K562 (cell line): Measurements from ENCODE around the gene PARP9. TPM values are rescaled to one million over a fixed set of nuclear protein-coding genes. Genes with fewer than 3 reads are reported as not detected.

Experiments used
- ARNT ChIP-seq, 2 experiments: fragments of 450-650 bp; IDR thresholded peaks; 2 replicates each; pipeline ENCODE4 v1.6.1; 2016; ENCODE audit warnings: mild to moderate bottlenecking in 1 of 2
- ASH1L ChIP-seq: fragments of 450-650 bp; IDR thresholded peaks from 2 replicates; pipeline ENCODE4 v1.6.1; 2018; ENCODE audit warnings: borderline replicate concordance, mild to moderate bottlenecking, low read depth; ENCODE audit not compliant: partially characterized antibody
- BRCA1 ChIP-seq, 2 experiments: fragments of 450-650 bp in 1 of 2; sonication (generic) in 1 of 2; formaldehyde crosslinking in 1 of 2; IDR thresholded peaks; 2 replicates each; pipeline versions ENCODE4 v1.5.0 to v1.6.1; 2017 to 2020; ENCODE audit warnings: mild to moderate bottlenecking in 1 of 2, missing genetic modification reagents in 1 of 2
- EHMT2 ChIP-seq: fragments of 450-650 bp; IDR thresholded peaks from 2 replicates; pipeline ENCODE4 v1.6.1; 2018; ENCODE audit warnings: antibody characterized with exemption
- ILK ChIP-seq: fragments of 450-650 bp; IDR thresholded peaks from 2 replicates; pipeline ENCODE4 v1.6.1; 2016; ENCODE audit warnings: missing genetic modification characterization, low read depth, mild to moderate bottlenecking, missing compliant biosample characterization, moderate library complexity, borderline replicate concordance
- JUND ChIP-seq, 2 experiments: IDR thresholded peaks; 2 replicates in 1 of 2; 3 replicates in 1 of 2; pipeline ENCODE4 v1.6.1; 2011; ENCODE audit warnings: borderline replicate concordance in 2 of 2, low read depth in 2 of 2, low read length in 2 of 2, improper control_type of control experiment in 1 of 2, missing biosample characterization in 1 of 2, missing genetic modification characterization in 1 of 2, missing genetic modification reagents in 1 of 2
- KAT8 ChIP-seq: fragments of 450-650 bp; IDR thresholded peaks from 2 replicates; pipeline ENCODE4 v1.6.1; 2016; ENCODE audit warnings: low read depth, mild to moderate bottlenecking
- KDM1A ChIP-seq, 2 experiments: fragments of 450-650 bp; IDR thresholded peaks; 2 replicates each; pipeline ENCODE4 v1.6.1; 2016; ENCODE audit warnings: mild to moderate bottlenecking in 2 of 2
- KLF1 ChIP-seq: fragments of 450-650 bp; IDR thresholded peaks from 2 replicates; pipeline ENCODE4 v1.6.1; 2016; ENCODE audit warnings: missing genetic modification characterization, missing compliant biosample characterization
- KLF16 ChIP-seq: IDR thresholded peaks from 2 replicates; pipeline ENCODE4 v1.6.1; 2016; ENCODE audit warnings: antibody characterized with exemption
- MCM3 ChIP-seq: fragments of 450-650 bp; IDR thresholded peaks from 2 replicates; pipeline ENCODE4 v1.6.1; 2016
- MYBL2 ChIP-seq, 2 experiments: fragments of 450-650 bp in 1 of 2; sonication (generic) in 1 of 2; formaldehyde crosslinking in 1 of 2; IDR thresholded peaks; 2 replicates each; pipeline versions ENCODE4 v1.6.1 to v1.8.1; 2017 to 2022; ENCODE audit warnings: borderline replicate concordance in 1 of 2, inconsistent platforms in 1 of 2, low read depth in 1 of 2, mild to moderate bottlenecking in 1 of 2, missing genetic modification reagents in 1 of 2, moderate library complexity in 1 of 2
- NR2C1 ChIP-seq, 2 experiments: fragments of 450-650 bp; IDR thresholded peaks; 2 replicates each; pipeline ENCODE4 v1.6.1; 2017; ENCODE audit warnings: mild to moderate bottlenecking in 2 of 2, antibody characterized with exemption in 1 of 2, inconsistent platforms in 1 of 2, missing compliant biosample characterization in 1 of 2, missing genetic modification characterization in 1 of 2
- POLR2A ChIP-seq: fragments of 450-650 bp; conservative IDR thresholded peaks from 2 replicates; pipeline ENCODE4 v1.6.1; 2016
- RBFOX2 ChIP-seq: fragments of 200-400 bp; formaldehyde crosslinking; IDR thresholded peaks from 2 replicates; pipeline ENCODE4 v1.6.1; 2017; ENCODE audit warnings: low read depth, mild to moderate bottlenecking, low read length, moderate library complexity
- SPI1 ChIP-seq: IDR thresholded peaks from 2 replicates; pipeline ENCODE4 v1.6.1; 2011; ENCODE audit warnings: low read depth, low read length, control low read depth, borderline replicate concordance
- ZBTB17 ChIP-seq: fragments of 450-650 bp; formaldehyde crosslinking; IDR thresholded peaks from 2 replicates; pipeline ENCODE4 v1.4.0; 2020; ENCODE audit warnings: mild to moderate bottlenecking
- ZNF133 ChIP-seq: fragments of 250-450 bp; sonication (Bioruptor Pico); IDR thresholded peaks from 2 replicates; pipeline ENCODE4 v1.4.0; 2020; ENCODE audit warnings: mild to moderate bottlenecking
- ZNF174 ChIP-seq: fragments of 250-450 bp; sonication (Bioruptor Pico); IDR thresholded peaks from 2 replicates; pipeline ENCODE4 v1.4.0; 2020; ENCODE audit warnings: mild to moderate bottlenecking
- ZNF57 ChIP-seq: fragments of 450-650 bp; formaldehyde crosslinking; IDR thresholded peaks from 2 replicates; pipeline ENCODE4 v1.4.0; 2020; ENCODE audit warnings: mild to moderate bottlenecking, moderate library complexity
- ZNF785 ChIP-seq: fragments of 250-450 bp; sonication (Bioruptor Pico); IDR thresholded peaks from 2 replicates; pipeline ENCODE4 v1.4.0; 2020; ENCODE audit warnings: mild to moderate bottlenecking
- polyA plus RNA-seq, 8 experiments: library from polyadenylated mRNA; depleted of rRNA in 4 of 8; stranded (reverse) in 5 of 8; unstranded in 3 of 8; fragments of >200 nt; fragmentation: Nextera tagmentation in 2 of 8; fragmentation: Illumina TruSeq in 1 of 8; extraction: Ambion mirVana in 2 of 8; extraction: Trizol in 1 of 8; gene quantifications; 2 replicates each; pipeline versions ENCODE4 v1.2.1 to v1.2.3, GENCODE V29; 2011 to 2014; ENCODE audit warnings: inconsistent platforms in 1 of 8, missing spikeins in 1 of 8
- total RNA-seq, 7 experiments: library from RNA; depleted of rRNA in 6 of 7; stranded (reverse); fragments of >200 nt in 6 of 7; fragmentation: Illumina TruSeq in 2 of 7; extraction: Trizol in 2 of 7; gene quantifications; 2 replicates each; pipeline versions ENCODE4 v1.2.1 to v1.2.3, GENCODE V29; 2011 to 2021; ENCODE audit warnings: low replicate concordance in 1 of 7
- TF ChIP-seq, protein P1 (sequence below): fragments of 450-650 bp; formaldehyde crosslinking; IDR thresholded peaks from 2 replicates; pipeline ENCODE4 v1.4.0; 2020; ENCODE audit warnings: mild to moderate bottlenecking, moderate library complexity
- TF ChIP-seq, protein P2 (sequence below): fragments of 250-450 bp; sonication (Bioruptor Pico); IDR thresholded peaks from 2 replicates; pipeline ENCODE4 v1.4.0; 2020; ENCODE audit warnings: mild to moderate bottlenecking
- TF ChIP-seq, protein P3 (sequence below): fragments of 250-450 bp; sonication (Bioruptor Pico); IDR thresholded peaks from 2 replicates; pipeline ENCODE4 v1.9.0; 2021; ENCODE audit warnings: mild to moderate bottlenecking

The PARP9 gene
- total and polyA plus RNA-seq, 9 of the 15 experiments (the other 6 are each of a cell fraction or from before 2014, with no cell fraction given), result 2.1 to 4.8 (median 3.4) TPM

DNA sequence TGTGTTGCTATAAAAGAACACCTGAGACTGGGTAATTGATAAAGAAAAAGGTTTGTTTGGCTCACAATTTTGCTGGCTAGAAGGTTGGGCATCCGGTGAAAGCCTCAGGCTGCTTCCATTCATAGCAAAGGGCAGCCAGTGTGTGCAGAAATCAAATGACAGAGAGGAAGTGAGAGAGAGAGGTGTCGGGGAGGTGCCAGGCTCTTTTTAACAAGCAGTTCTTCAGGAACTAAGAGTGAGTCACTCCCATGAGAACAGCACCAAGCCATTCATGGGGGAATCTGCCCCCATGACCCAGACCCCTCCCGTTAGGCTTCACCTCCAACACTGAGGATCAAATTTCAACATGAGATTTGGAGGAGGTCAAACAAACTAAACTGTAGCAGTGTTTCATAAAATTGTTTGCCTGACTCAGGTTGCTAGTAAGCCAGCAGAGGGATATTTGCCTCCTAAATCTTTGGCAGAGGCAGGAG is 8.9 kb upstream of the PARP9 start (continued):
- TF ChIP-seq ZNF57 (no peak), ARNT (IDR thresholded peaks at IDR 0.05) (no peak), KDM1A (IDR thresholded peaks at IDR 0.05) (peak in 1 of 2 experiments; percentile 13; a peak in 1 of 4 replicates), ZNF133 (CRISPR knock-in tag) (no peak), MCM3 (no peak), EHMT2 (no peak), KLF1 (no peak), POLR2A (no peak), MYBL2 (IDR thresholded peaks at IDR 0.05; ENCODE audit: low read depth) (no peak), MYBL2 (CRISPR knock-in tag; IDR thresholded peaks at IDR 0.05; ENCODE audit: borderline replicate concordance) (no peak), ILK (tag) (no peak), BRCA1 (IDR thresholded peaks at IDR 0.05) (no peak), BRCA1 (CRISPR knock-in tag; IDR thresholded peaks at IDR 0.05) (no peak), KAT8 (no peak), RBFOX2 (no peak), ZNF785 (no peak), SPI1 (peak; percentile 71), ASH1L (no peak), JUND (IDR thresholded peaks at IDR 0.05; ENCODE audit: borderline replicate concordance, low read depth, low read length) (peak; percentile 78), JUND (tag; IDR thresholded peaks at IDR 0.05; ENCODE audit: borderline replicate concordance, low read depth, low read length) (peak; percentile 49; the same call in 1 of the 3 replicates), KLF16 (no peak), ZNF174 (no peak), ZBTB17 (CRISPR knock-in tag) (no peak), NR2C1 (IDR thresholded peaks at IDR 0.05) (no peak), NR2C1 (tag; IDR thresholded peaks at IDR 0.05) (0 out of 2 replicates have a peak, but pooled peaks have one; percentile 20)
- TF ChIP-seq, protein P1, sequence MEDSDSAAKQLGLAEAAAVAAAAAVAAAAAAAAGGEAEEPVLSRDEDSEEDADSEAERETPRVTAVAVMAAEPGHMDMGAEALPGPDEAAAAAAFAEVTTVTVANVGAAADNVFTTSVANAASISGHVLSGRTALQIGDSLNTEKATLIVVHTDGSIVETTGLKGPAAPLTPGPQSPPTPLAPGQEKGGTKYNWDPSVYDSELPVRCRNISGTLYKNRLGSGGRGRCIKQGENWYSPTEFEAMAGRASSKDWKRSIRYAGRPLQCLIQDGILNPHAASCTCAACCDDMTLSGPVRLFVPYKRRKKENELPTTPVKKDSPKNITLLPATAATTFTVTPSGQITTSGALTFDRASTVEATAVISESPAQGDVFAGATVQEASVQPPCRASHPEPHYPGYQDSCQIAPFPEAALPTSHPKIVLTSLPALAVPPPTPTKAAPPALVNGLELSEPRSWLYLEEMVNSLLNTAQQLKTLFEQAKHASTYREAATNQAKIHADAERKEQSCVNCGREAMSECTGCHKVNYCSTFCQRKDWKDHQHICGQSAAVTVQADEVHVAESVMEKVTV (CRISPR knock-in tag), result no peak
- TF ChIP-seq, protein P2, sequence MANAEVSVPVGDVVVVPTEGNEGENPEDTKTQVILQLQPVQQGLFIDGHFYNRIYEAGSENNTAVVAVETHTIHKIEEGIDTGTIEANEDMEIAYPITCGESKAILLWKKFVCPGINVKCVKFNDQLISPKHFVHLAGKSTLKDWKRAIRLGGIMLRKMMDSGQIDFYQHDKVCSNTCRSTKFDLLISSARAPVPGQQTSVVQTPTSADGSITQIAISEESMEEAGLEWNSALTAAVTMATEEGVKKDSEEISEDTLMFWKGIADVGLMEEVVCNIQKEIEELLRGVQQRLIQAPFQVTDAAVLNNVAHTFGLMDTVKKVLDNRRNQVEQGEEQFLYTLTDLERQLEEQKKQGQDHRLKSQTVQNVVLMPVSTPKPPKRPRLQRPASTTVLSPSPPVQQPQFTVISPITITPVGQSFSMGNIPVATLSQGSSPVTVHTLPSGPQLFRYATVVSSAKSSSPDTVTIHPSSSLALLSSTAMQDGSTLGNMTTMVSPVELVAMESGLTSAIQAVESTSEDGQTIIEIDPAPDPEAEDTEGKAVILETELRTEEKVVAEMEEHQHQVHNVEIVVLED, result no peak
- TF ChIP-seq, protein P3, sequence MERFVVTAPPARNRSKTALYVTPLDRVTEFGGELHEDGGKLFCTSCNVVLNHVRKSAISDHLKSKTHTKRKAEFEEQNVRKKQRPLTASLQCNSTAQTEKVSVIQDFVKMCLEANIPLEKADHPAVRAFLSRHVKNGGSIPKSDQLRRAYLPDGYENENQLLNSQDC (CRISPR knock-in tag), result no peak
- TF ChIP-seq, all 486 proteins: peak for 8
